ENCODE measurements around the gene IFITM1. TPM values are rescaled to one million over a fixed set of nuclear protein-coding genes. Genes with fewer than 3 reads are reported as not detected.
"Not testable (repeated sequence)": the region's sequence is repeated elsewhere in the genome, so short reads cannot be mapped to it uniquely, and the experiment has no call there.

The IFITM1 gene
- total and polyA plus RNA-seq, 9 donors: 19.8 to 33.3 (median 24.6) TPM

DNA sequence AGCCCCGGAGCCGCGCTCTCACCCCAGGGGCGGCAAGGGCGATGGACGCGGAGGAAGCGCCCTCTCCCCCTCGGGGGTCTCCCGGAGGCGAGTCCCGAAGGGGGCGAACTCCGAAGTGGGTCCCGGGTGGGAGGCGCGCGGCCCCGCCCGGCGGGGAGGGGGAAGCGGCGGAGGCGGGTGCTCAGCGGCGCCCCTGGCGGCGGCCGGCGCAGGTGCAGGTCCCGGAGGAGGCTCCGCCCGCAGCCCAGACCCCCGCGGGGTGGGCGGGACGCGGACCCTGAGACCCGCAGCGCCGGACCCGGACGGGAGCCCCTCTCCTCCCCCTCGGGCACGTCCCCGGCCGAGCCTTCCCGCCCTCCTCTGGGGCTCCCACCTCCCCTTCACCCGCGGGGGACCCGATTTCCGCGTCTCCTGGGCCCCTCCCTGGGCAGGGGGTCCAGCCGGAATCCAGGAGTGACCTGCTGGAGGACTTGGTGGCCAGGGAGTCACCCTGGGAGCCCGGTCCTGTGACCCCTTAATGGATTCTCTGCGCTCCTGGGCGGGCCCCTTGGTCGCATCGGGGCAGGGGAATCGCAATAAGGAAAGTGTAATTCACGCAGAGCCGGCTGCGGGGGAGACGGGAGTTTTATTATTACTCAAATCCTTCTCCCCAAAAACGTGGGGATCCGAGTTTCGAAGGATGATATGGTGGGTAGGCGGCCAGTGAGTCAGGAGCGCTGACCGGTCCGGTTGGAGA, 2.7 kb upstream of the IFITM1 start:
- Histone ChIP-seq H3K27me3 (ENCODE audit: control insufficient read depth, insufficient read depth, low read length) (peaks cover 18% of the 10 kb centered on the region), H3K4me1 (ENCODE audit: control insufficient read depth, insufficient read depth, low read length) (peaks cover 63% of the 10 kb centered on the region), H3K4me3 (ENCODE audit: low read length) (peak overlapping the region; percentile 25)
- H3K27ac ChIP-seq (ENCODE audit: low read length); H3K9me3 ChIP-seq (replicated peaks; ENCODE audit: control insufficient read depth, low read depth, low read length); DNase-seq; H3K36me3 ChIP-seq (ENCODE audit: control insufficient read depth, insufficient read depth, low read length): not testable (repeated sequence)
- WGBS (ENCODE audit: insufficient coverage): no CpG with 5 or more reads among the region's 71 CpGs

DNA sequence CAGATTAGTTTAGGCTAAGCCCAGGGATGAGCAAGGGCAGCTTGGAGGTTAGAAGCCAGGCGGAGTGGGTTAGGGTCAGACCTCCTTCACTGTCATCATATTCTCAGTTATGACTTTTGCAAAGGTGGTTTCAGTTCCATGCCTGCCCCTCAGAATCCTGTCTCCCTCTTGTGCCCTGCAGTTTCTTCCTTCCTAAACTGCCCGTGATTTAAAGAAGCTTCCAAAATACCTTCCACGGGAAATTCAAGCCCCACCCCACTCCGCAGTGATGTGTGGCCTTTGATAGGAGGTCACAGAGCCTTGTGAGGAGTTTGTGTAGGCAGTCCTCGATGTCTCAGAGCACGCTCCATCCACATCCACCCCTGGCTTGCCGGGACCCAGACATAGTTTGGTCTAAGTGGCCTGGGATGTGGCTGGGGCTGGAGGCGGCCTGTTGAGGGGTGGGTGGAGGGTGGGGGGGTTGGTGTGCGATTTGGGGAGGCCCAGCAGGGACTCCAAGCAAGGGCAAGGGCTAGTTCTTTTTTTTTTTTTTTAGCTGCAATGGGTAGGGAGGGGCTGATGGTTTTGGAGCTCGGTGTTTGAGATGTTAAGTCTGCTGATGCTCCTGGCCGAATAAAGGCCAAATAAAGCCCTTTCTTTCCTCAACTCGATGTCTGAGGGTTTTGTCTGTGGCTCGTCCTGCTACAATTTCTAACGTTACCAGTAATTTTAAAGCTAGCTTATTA, 1.6 kb upstream of the IFITM1 start:
- Histone ChIP-seq H3K36me3 (ENCODE audit: control insufficient read depth, insufficient read depth, low read length) (peaks cover 8% of the 10 kb centered on the region), H3K27me3 (ENCODE audit: control insufficient read depth, insufficient read depth, low read length) (peaks cover 26% of the 10 kb centered on the region), H3K27ac (ENCODE audit: low read length) (peak overlapping the region; percentile 71), H3K9me3 (replicated peaks; ENCODE audit: control insufficient read depth, low read depth, low read length) (no peaks in the 10 kb centered on the region), H3K4me3 (ENCODE audit: low read length) (peak overlapping the region; percentile 15), H3K4me1 (ENCODE audit: control insufficient read depth, insufficient read depth, low read length) (peaks cover 60% of the 10 kb centered on the region)
- DNase-seq: no peak
- WGBS (ENCODE audit: insufficient coverage): no CpG with 5 or more reads among the region's 14 CpGs

GRCh38 chr11:313304-313786, 495 bp upstream of the IFITM1 start:
- WGBS (ENCODE audit: insufficient coverage): 73% methylated on average over 4 of the region's 8 CpGs
- H3K4me1 ChIP-seq (ENCODE audit: control insufficient read depth, insufficient read depth, low read length): peaks cover 54% of the 10 kb centered on the region

GRCh38 chr11:314554-314875, 675 bp downstream of the IFITM1 start:
- no CpG with 5 or more reads among the region's 6 CpGs for WGBS (ENCODE audit: insufficient coverage)
- Histone ChIP-seq H3K4me1 (ENCODE audit: control insufficient read depth, insufficient read depth, low read length) (peaks cover 46% of the 10 kb centered on the region), H3K4me3 (ENCODE audit: low read length) (peak overlapping the region; percentile 70), H3K27me3 (ENCODE audit: control insufficient read depth, insufficient read depth, low read length) (peaks cover 30% of the 10 kb centered on the region), H3K27ac (ENCODE audit: low read length) (peak overlapping the region; percentile 96)
- H3K9me3 ChIP-seq (replicated peaks; ENCODE audit: control insufficient read depth, low read depth, low read length); H3K36me3 ChIP-seq (ENCODE audit: control insufficient read depth, insufficient read depth, low read length); DNase-seq: not testable (repeated sequence)

More at GRCh38 chr11:313304-313786, 495 bp upstream of the IFITM1 start:
- Histone ChIP-seq H3K27ac (ENCODE audit: low read length) (peak overlapping the region; percentile 96), H3K9me3 (replicated peaks; ENCODE audit: control insufficient read depth, low read depth, low read length) (no peaks in the 10 kb centered on the region), H3K4me3 (ENCODE audit: low read length) (peak overlapping the region; percentile 70), H3K27me3 (ENCODE audit: control insufficient read depth, insufficient read depth, low read length) (peaks cover 30% of the 10 kb centered on the region), H3K36me3 (ENCODE audit: control insufficient read depth, insufficient read depth, low read length) (peaks cover 8% of the 10 kb centered on the region)
- no peak for DNase-seq

DNA sequence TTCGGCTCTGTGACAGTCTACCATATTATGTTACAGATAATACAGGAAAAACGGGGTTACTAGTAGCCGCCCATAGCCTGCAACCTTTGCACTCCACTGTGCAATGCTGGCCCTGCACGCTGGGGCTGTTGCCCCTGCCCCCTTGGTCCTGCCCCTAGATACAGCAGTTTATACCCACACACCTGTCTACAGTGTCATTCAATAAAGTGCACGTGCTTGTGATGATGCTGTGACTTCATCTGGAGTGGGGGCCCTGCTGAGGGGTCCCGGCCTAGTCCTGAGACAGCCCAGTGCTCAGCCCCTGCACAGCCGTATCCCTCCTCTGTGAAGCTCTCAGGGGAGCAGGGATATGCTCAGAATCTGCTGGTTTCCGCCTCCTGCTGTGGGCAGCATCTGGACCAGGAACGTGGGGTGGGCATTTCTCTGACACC, 1.2 kb downstream of the IFITM1 start:
- Histone ChIP-seq H3K4me1 (ENCODE audit: control insufficient read depth, insufficient read depth, low read length) (peaks cover 41% of the 10 kb centered on the region), H3K9me3 (replicated peaks; ENCODE audit: control insufficient read depth, low read depth, low read length) (no peaks in the 10 kb centered on the region), H3K27me3 (ENCODE audit: control insufficient read depth, insufficient read depth, low read length) (peaks cover 30% of the 10 kb centered on the region), H3K4me3 (ENCODE audit: low read length) (peak overlapping the region; percentile 70), H3K27ac (ENCODE audit: low read length) (peak overlapping the region; percentile 96), H3K36me3 (ENCODE audit: control insufficient read depth, insufficient read depth, low read length) (peaks cover 8% of the 10 kb centered on the region)
- WGBS (ENCODE audit: insufficient coverage): 64% methylated on average over 5 of the region's 9 CpGs
- DNase-seq: no peak

GRCh38 chr11:315516-315994, 1.7 kb downstream of the IFITM1 start:
- H3K27ac ChIP-seq (ENCODE audit: low read length): peak overlapping the region; percentile 96
- H3K36me3 ChIP-seq (ENCODE audit: control insufficient read depth, insufficient read depth, low read length): peaks cover 8% of the 10 kb centered on the region
- 20% methylated on average over 32 of the region's 32 CpGs for WGBS (ENCODE audit: insufficient coverage)

GRCh38 chr11:316031-316701, 2.3 kb downstream of the IFITM1 start:
- Histone ChIP-seq H3K27me3 (ENCODE audit: control insufficient read depth, insufficient read depth, low read length) (peaks cover 30% of the 10 kb centered on the region), H3K9me3 (replicated peaks; ENCODE audit: control insufficient read depth, low read depth, low read length) (no peaks in the 10 kb centered on the region), H3K36me3 (ENCODE audit: control insufficient read depth, insufficient read depth, low read length) (peaks cover 8% of the 10 kb centered on the region), H3K4me1 (ENCODE audit: control insufficient read depth, insufficient read depth, low read length) (peaks cover 48% of the 10 kb centered on the region), H3K4me3 (ENCODE audit: low read length) (peak overlapping the region; percentile 70), H3K27ac (ENCODE audit: low read length) (peak overlapping the region; percentile 69)
- DNase-seq: no peak
- WGBS (ENCODE audit: insufficient coverage): 9% methylated on average over 57 of the region's 64 CpGs

More at GRCh38 chr11:315516-315994, 1.7 kb downstream of the IFITM1 start:
- DNase-seq: no peak
- Histone ChIP-seq H3K9me3 (replicated peaks; ENCODE audit: control insufficient read depth, low read depth, low read length) (no peaks in the 10 kb centered on the region), H3K4me3 (ENCODE audit: low read length) (peak overlapping the region; percentile 70), H3K4me1 (ENCODE audit: control insufficient read depth, insufficient read depth, low read length) (peaks cover 42% of the 10 kb centered on the region), H3K27me3 (ENCODE audit: control insufficient read depth, insufficient read depth, low read length) (peaks cover 30% of the 10 kb centered on the region)

DNA sequence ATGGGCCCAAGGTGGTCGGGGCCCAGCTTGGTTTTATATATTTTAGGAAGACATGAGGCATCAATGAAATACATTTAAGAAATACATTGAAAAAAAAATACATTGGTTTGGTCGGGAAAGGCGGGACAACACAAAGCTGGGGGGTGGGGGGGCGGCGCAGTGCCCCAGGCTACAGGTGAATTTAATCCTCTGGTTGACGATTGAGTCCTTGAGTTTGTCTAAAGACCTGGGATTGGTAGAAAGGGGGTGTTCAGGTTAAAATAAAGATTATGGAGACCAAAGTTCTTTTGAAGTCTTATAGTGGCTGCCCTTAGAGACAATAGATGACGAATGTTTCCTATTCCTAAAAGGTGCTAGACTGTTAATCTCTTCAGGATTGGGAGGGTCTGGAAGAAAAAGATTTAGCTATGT, 3.1 kb downstream of the IFITM1 start:
- 73% methylated on average over 5 of the region's 7 CpGs for WGBS (ENCODE audit: insufficient coverage)
- H3K4me3 ChIP-seq (ENCODE audit: low read length): no peak overlapping the region

DNA sequence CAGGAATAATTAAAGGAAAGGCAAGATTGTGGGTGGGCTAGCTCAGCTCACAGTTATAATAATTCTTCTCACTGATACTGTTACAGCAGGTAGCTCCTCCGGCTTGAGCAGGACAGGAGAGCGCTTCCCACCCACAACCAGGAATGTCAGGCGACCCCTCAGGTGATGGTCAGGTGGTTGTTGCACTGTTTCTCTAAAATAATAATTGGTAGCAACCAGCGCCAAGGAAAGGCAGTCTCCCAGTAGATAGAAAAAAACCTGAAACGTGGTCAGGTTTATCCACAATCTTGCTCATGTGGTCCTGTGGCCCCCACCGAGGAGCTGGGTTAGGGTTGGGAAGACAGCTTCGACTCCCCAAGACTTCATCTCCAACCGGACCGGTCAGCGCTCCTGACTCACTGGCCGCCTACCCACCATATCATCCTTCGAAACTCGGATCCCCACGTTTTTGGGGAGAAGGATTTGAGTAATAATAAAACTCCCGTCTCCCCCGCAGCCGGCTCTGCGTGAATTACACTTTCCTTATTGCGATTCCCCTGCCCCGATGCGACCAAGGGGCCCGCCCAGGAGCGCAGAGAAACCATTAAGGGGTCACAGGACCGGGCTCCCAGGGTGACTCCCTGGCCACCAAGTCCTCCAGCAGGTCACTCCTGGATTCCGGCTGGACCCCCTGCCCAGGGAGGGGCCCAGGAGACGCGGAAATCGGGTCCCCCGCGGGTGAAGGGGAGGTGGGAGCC, 4.0 kb downstream of the IFITM1 start:
- H3K9me3 ChIP-seq (replicated peaks; ENCODE audit: control insufficient read depth, low read depth, low read length); H3K36me3 ChIP-seq (ENCODE audit: control insufficient read depth, insufficient read depth, low read length); DNase-seq; H3K4me3 ChIP-seq (ENCODE audit: low read length): not testable (repeated sequence)
- Histone ChIP-seq H3K4me1 (ENCODE audit: control insufficient read depth, insufficient read depth, low read length) (peaks cover 39% of the 10 kb centered on the region), H3K27ac (ENCODE audit: low read length) (peak overlapping the region; percentile 65), H3K27me3 (ENCODE audit: control insufficient read depth, insufficient read depth, low read length) (peaks cover 30% of the 10 kb centered on the region)
- no CpG with 5 or more reads among the region's 30 CpGs for WGBS (ENCODE audit: insufficient coverage)

More for the DNA sequence above, 3.1 kb downstream of the IFITM1 start:
- peak overlapping the region; percentile 69 for H3K27ac ChIP-seq (ENCODE audit: low read length)
- no peak for DNase-seq
- peaks cover 8% of the 10 kb centered on the region for H3K36me3 ChIP-seq (ENCODE audit: control insufficient read depth, insufficient read depth, low read length)
- no peaks in the 10 kb centered on the region for H3K9me3 ChIP-seq (replicated peaks; ENCODE audit: control insufficient read depth, low read depth, low read length)
- H3K4me1 ChIP-seq (ENCODE audit: control insufficient read depth, insufficient read depth, low read length): peaks cover 46% of the 10 kb centered on the region
- H3K27me3 ChIP-seq (ENCODE audit: control insufficient read depth, insufficient read depth, low read length): peaks cover 30% of the 10 kb centered on the region

Data from muscle of leg (tissue), 11 donors.